Sciatic nerve (tissue), 2 donors: Measurements from ENCODE around the gene CHRNB2. TPM values are rescaled to one million over a fixed set of nuclear protein-coding genes. Genes with fewer than 3 reads are reported as not detected.
A peak's percentile ranks its signal among the peaks of the same experiment; 100 is the strongest.

Experiments used
- ATAC-seq: fragments of 200-7000 bp; cut with Tn5 transposase; one replicate; pipeline ENCODE4 v1.9.1; 2020; ENCODE audit warnings: mild to moderate bottlenecking, moderate library complexity
- DNase-seq: peaks from one replicate; pipeline ENCODE4 v3.0.0-alpha.2; 2020; ENCODE audit warnings: low spot score
- intact Hi-C: fragments of 100-400 bp; cut with DNase I; formaldehyde crosslinking; loops from one replicate; pipeline ENCODE4 v1.14.2; 2022
- total RNA-seq: library from RNA; stranded (reverse); fragmentation: NEBNext Ultra II Directional; extraction: Animal tissue kit (Norgen Biotek cat#: 25700); gene quantifications from one replicate; pipeline ENCODE4 v1.2.1, GENCODE V29; 2021
- donor health status: DM: no; HTN: no; CAD: no.
- donor health status: DM: no; HTN: no; CAD: no.

Gene CHRNB2
- total RNA-seq, 1 donor from 2014 or later, result 0.18 TPM

- intact Hi-C loops, result no loop called here
- no peak for ATAC-seq
- DNase-seq, result no peak
These were observed 7.1 kb downstream of the CHRNB2 start for GRCh38 chr1:154574716-154575115.

GRCh38 chr1:154575147-154575927 lies 7.8 kb downstream of the CHRNB2 start:
- DNase-seq (no peak), ATAC-seq (no peak)
- intact Hi-C loops, result no loop called here

- DNase-seq, result no peak
- intact Hi-C loops, result no loop called here
- no peak for ATAC-seq
These were observed 8.5 kb downstream of the CHRNB2 start for GRCh38 chr1:154575951-154576566.

GRCh38 chr1:154577346-154578057 lies 9.9 kb downstream of the CHRNB2 start:
- DNase-seq, result no peak
- intact Hi-C loops, result no loop called here
- ATAC-seq, result no peak

- intact Hi-C loops, result no loop called here
- peak; percentile 56 for ATAC-seq
- DNase-seq, result no peak
These were observed 10.5 kb downstream of the CHRNB2 start for GRCh38 chr1:154578058-154578418.

GRCh38 chr1:154579374-154579773 lies 11.8 kb downstream of the CHRNB2 start:
- no peak for DNase-seq
- intact Hi-C loops, result no loop called here
- no peak for ATAC-seq

GRCh38 chr1:154581766-154582165 lies 14.2 kb downstream of the CHRNB2 start:
- DNase-seq, result no peak
- ATAC-seq, result no peak
- intact Hi-C loops, result no loop called here

GRCh38 chr1:154582885-154583284 lies 15.3 kb downstream of the CHRNB2 start:
- ATAC-seq (no peak), DNase-seq (no peak)
- intact Hi-C loops, result no loop called here

GRCh38 chr1:154583773-154584172 lies 16.2 kb downstream of the CHRNB2 start:
- DNase-seq, result no peak
- intact Hi-C loops, result no loop called here
- no peak for ATAC-seq

GRCh38 chr1:154584267-154584994 lies 16.9 kb downstream of the CHRNB2 start:
- intact Hi-C loops, result no loop called here
- DNase-seq (no peak), ATAC-seq (no peak)

GRCh38 chr1:154586231-154586630 lies 18.7 kb downstream of the CHRNB2 start:
- ATAC-seq, result no peak
- DNase-seq, result no peak
- intact Hi-C loops, result no loop called here

- DNase-seq (no peak), ATAC-seq (no peak)
- intact Hi-C loops, result no loop called here
These were observed 19.1 kb downstream of the CHRNB2 start for GRCh38 chr1:154586641-154587040.

- DNase-seq (no peak), ATAC-seq (no peak)
- intact Hi-C loops, result no loop called here
These were observed 22.2 kb downstream of the CHRNB2 start for GRCh38 chr1:154589780-154590179.

GRCh38 chr1:154590756-154591155 lies 23.2 kb downstream of the CHRNB2 start:
- no peak for DNase-seq
- no peak for ATAC-seq
- intact Hi-C loops, result no loop called here

- intact Hi-C loops, result no loop called here
- no peak for DNase-seq
- no peak for ATAC-seq
These were observed 23.6 kb downstream of the CHRNB2 start for GRCh38 chr1:154591206-154591605.

GRCh38 chr1:154593390-154593789 lies 25.8 kb downstream of the CHRNB2 start:
- intact Hi-C loops, result no loop called here
- no peak for DNase-seq
- ATAC-seq, result no peak

GRCh38 chr1:154594811-154595210 lies 27.2 kb downstream of the CHRNB2 start:
- no peak for ATAC-seq
- intact Hi-C loops, result no loop called here
- DNase-seq, result no peak

GRCh38 chr1:154595621-154596020 lies 28.0 kb downstream of the CHRNB2 start:
- intact Hi-C loops, result no loop called here
- ATAC-seq (no peak), DNase-seq (no peak)

- intact Hi-C loops, result no loop called here
- no peak for ATAC-seq
- DNase-seq, result no peak
These were observed 31.5 kb downstream of the CHRNB2 start for GRCh38 chr1:154598871-154599635.
